Measurements from ENCODE around the gene MCHR1. TPM values are rescaled to one million over a fixed set of nuclear protein-coding genes. Genes with fewer than 3 reads are reported as not detected.

MCHR1 gene
- total RNA-seq, 1 donor from 2014 or later, result 0.63 TPM

- no peak for DNase-seq (ENCODE audit: low read depth)
- no peak overlapping the region for H3K4me3 ChIP-seq (ENCODE audit: low read depth, low read length)
- H3K27me3 ChIP-seq (ENCODE audit: control insufficient read depth, insufficient read depth, low read length), result no peaks in the 10 kb centered on the region
- no peak for TF ChIP-seq CTCF (IDR thresholded peaks at IDR 0.05; ENCODE audit: insufficient read depth, low read length, poor library complexity, severe bottlenecking)
- no peaks in the 10 kb centered on the region for H3K36me3 ChIP-seq (ENCODE audit: control insufficient read depth, insufficient read depth, low read length)
Observed at GRCh38 chr22:40703736-40704135, 24.5 kb downstream of the MCHR1 start.

GRCh38 chr22:40705918-40706682 lies 26.8 kb downstream of the MCHR1 start:
- TF ChIP-seq CTCF (IDR thresholded peaks at IDR 0.05; ENCODE audit: insufficient read depth, low read length, poor library complexity, severe bottlenecking), result no peak
- Histone ChIP-seq H3K27me3 (ENCODE audit: control insufficient read depth, insufficient read depth, low read length) (no peaks in the 10 kb centered on the region), H3K36me3 (ENCODE audit: control insufficient read depth, insufficient read depth, low read length) (no peaks in the 10 kb centered on the region), H3K4me3 (ENCODE audit: low read depth, low read length) (no peak overlapping the region)
- DNase-seq (ENCODE audit: low read depth), result no peak

GRCh38 chr22:40707154-40707553 lies 27.9 kb downstream of the MCHR1 start:
- H3K27me3 ChIP-seq (ENCODE audit: control insufficient read depth, insufficient read depth, low read length), result no peaks in the 10 kb centered on the region
- no peak for TF ChIP-seq CTCF (IDR thresholded peaks at IDR 0.05; ENCODE audit: insufficient read depth, low read length, poor library complexity, severe bottlenecking)
- DNase-seq (ENCODE audit: low read depth), result no peak

GRCh38 chr22:40708177-40708576 lies 28.9 kb downstream of the MCHR1 start:
- Histone ChIP-seq H3K4me3 (ENCODE audit: low read depth, low read length) (no peak overlapping the region), H3K27me3 (ENCODE audit: control insufficient read depth, insufficient read depth, low read length) (no peaks in the 10 kb centered on the region), H3K36me3 (ENCODE audit: control insufficient read depth, insufficient read depth, low read length) (no peaks in the 10 kb centered on the region)
- no peak for DNase-seq (ENCODE audit: low read depth)
- TF ChIP-seq CTCF (IDR thresholded peaks at IDR 0.05; ENCODE audit: insufficient read depth, low read length, poor library complexity, severe bottlenecking), result no peak

More at GRCh38 chr22:40707154-40707553, 27.9 kb downstream of the MCHR1 start:
- H3K36me3 ChIP-seq (ENCODE audit: control insufficient read depth, insufficient read depth, low read length), result no peaks in the 10 kb centered on the region
- no peak overlapping the region for H3K4me3 ChIP-seq (ENCODE audit: low read depth, low read length)

- DNase-seq (ENCODE audit: low read depth), result no peak
- H3K4me3 ChIP-seq (ENCODE audit: low read depth, low read length), result no peak overlapping the region
- H3K27me3 ChIP-seq (ENCODE audit: control insufficient read depth, insufficient read depth, low read length), result no peaks in the 10 kb centered on the region
- H3K36me3 ChIP-seq (ENCODE audit: control insufficient read depth, insufficient read depth, low read length), result no peaks in the 10 kb centered on the region
- no peak for TF ChIP-seq CTCF (IDR thresholded peaks at IDR 0.05; ENCODE audit: insufficient read depth, low read length, poor library complexity, severe bottlenecking)
Observed at GRCh38 chr22:40709752-40710413, 30.6 kb downstream of the MCHR1 start.
